Non-pigmented ciliary epithelial cell (primary cell): ENCODE results near the gene APOD.

Experiments
- DNase-seq: peaks from one replicate; pipeline ENCODE4 v3.0.0-alpha.2; 2010; ENCODE audit warnings: low read depth

Gene APOD

GRCh38 chr3:195587406-195587805 is 3.7 kb upstream of the APOD start:
- DNase-seq: no peak

GRCh38 chr3:195584543-195584870 is 767 bp upstream of the APOD start:
- DNase-seq: no peak

- DNase-seq: no peak
Measured at GRCh38 chr3:195582947-195583346, 793 bp downstream of the APOD start.

GRCh38 chr3:195580744-195581443 is 2.8 kb downstream of the APOD start:
- peak; percentile 19 for DNase-seq

- DNase-seq: no peak
Measured at GRCh38 chr3:195579281-195579680, 4.5 kb downstream of the APOD start.

- no peak for DNase-seq
Measured at GRCh38 chr3:195578565-195578964, 5.2 kb downstream of the APOD start.

GRCh38 chr3:195577645-195578177 is 6.0 kb downstream of the APOD start:
- no peak for DNase-seq

GRCh38 chr3:195574497-195575304 is 9.0 kb downstream of the APOD start:
- DNase-seq: no peak

- no peak for DNase-seq
Measured at GRCh38 chr3:195573611-195574496, 9.9 kb downstream of the APOD start.

GRCh38 chr3:195571361-195571760 is 12.4 kb downstream of the APOD start:
- DNase-seq: no peak

GRCh38 chr3:195570912-195571311 is 12.8 kb downstream of the APOD start:
- no peak for DNase-seq

GRCh38 chr3:195570344-195570743 is 13.4 kb downstream of the APOD start:
- no peak for DNase-seq

- DNase-seq: no peak
Measured at GRCh38 chr3:195568630-195569029, 15.1 kb downstream of the APOD start.

GRCh38 chr3:195566797-195567196 is 16.9 kb downstream of the APOD start:
- no peak for DNase-seq

- no peak for DNase-seq
Measured at GRCh38 chr3:195565716-195566115, 18.0 kb downstream of the APOD start.

GRCh38 chr3:195563317-195563716 is 20.4 kb downstream of the APOD start:
- DNase-seq: no peak

- DNase-seq: no peak
Measured at GRCh38 chr3:195559723-195560409, 23.9 kb downstream of the APOD start.

GRCh38 chr3:195558602-195559001 is 25.1 kb downstream of the APOD start:
- DNase-seq: peak; percentile 19

GRCh38 chr3:195557322-195557721 is 26.4 kb downstream of the APOD start:
- DNase-seq: no peak

GRCh38 chr3:195556390-195556789 is 27.4 kb downstream of the APOD start:
- DNase-seq: no peak

- DNase-seq: no peak
Measured at GRCh38 chr3:195555110-195555509, 28.6 kb downstream of the APOD start.

- DNase-seq: no peak
Measured at GRCh38 chr3:195554458-195554857, 29.3 kb downstream of the APOD start.
